Smooth muscle cell (in vitro differentiated cells): ENCODE results near the gene ADRA1B. TPM values are rescaled to one million over a fixed set of nuclear protein-coding genes. Genes with fewer than 3 reads are reported as not detected.

Experiments used
- DNase-seq: peaks from one replicate; lab custom pipeline; 2025; ENCODE audit not compliant: unreplicated experiment; lab: John Stamatoyannopoulos, UW
- H2AFZ ChIP-seq: fragments of 200-600 bp; sonication (generic); 2 replicates; pipeline ENCODE4 v1.6.0; 2016; ENCODE audit warnings: antibody characterized with exemption, low read depth, mild to moderate bottlenecking
- H3F3A ChIP-seq: fragments of 200-600 bp; sonication (generic); 2 replicates; pipeline ENCODE4 v1.6.0; 2017; ENCODE audit warnings: antibody characterized with exemption, low read depth
- H3K27ac ChIP-seq: fragments of 200-600 bp; sonication (generic); 2 replicates; pipeline ENCODE4 v1.5.1; 2016; ENCODE audit warnings: low read depth, mild to moderate bottlenecking
- H3K27me3 ChIP-seq: fragments of 200-600 bp; sonication (generic); 2 replicates; pipeline ENCODE4 v1.6.1; 2016; ENCODE audit warnings: low read depth, mild to moderate bottlenecking
- H3K36me3 ChIP-seq: fragments of 200-600 bp; sonication (generic); 2 replicates; pipeline ENCODE4 v1.5.1; 2016; ENCODE audit warnings: low read depth
- H3K4me1 ChIP-seq: fragments of 200-600 bp; sonication (generic); 2 replicates; pipeline ENCODE4 v1.5.1; 2016; ENCODE audit warnings: low read depth
- H3K4me2 ChIP-seq: fragments of 200-600 bp; sonication (generic); 2 replicates; pipeline ENCODE4 v1.6.0; 2016; ENCODE audit warnings: mild to moderate bottlenecking
- H3K4me3 ChIP-seq: fragments of 200-600 bp; sonication (generic); 2 replicates; pipeline ENCODE4 v1.5.1; 2016; ENCODE audit warnings: mild to moderate bottlenecking
- H3K79me2 ChIP-seq: fragments of 200-600 bp; sonication (generic); 2 replicates; pipeline ENCODE4 v1.6.0; 2016; ENCODE audit warnings: low read depth, mild to moderate bottlenecking
- H3K9ac ChIP-seq: fragments of 200-600 bp; sonication (generic); 2 replicates; pipeline ENCODE4 v1.6.0; 2016; ENCODE audit warnings: low read depth
- H3K9me3 ChIP-seq: fragments of 200-600 bp; sonication (generic); replicated peaks from 2 replicates; pipeline ENCODE4 v1.5.1; 2016; ENCODE audit warnings: low read depth
- H4K20me1 ChIP-seq: fragments of 200-600 bp; sonication (generic); 2 replicates; pipeline ENCODE4 v1.6.0; 2016; ENCODE audit warnings: low read depth
- WGBS: methylation state at CpG from one replicate; pipeline ENCODE4 v1.1.7; 2016; ENCODE audit warnings: low lambda C conversion rate; 5-methylcytosine and 5-hydroxymethylcytosine counted together
- polyA plus RNA-seq: library from polyadenylated mRNA; unstranded; fragments of >200 nt; fragmentation: Nextera tagmentation; extraction: Ambion mirVana; gene quantifications from 2 replicates; pipeline ENCODE4 v1.2.1, GENCODE V29; 2016
- total RNA-seq: library from RNA; depleted of rRNA; stranded (reverse); fragments of >200 nt; gene quantifications from 2 replicates; pipeline ENCODE4 v1.2.3, GENCODE V29; 2014
- TF ChIP-seq, protein P1 (sequence below): fragments of 200-600 bp; sonication (generic); IDR thresholded peaks from 2 replicates; pipeline ENCODE4 v1.5.1; 2017; ENCODE audit warnings: borderline replicate concordance, mild to moderate bottlenecking, antibody characterized with exemption; ENCODE audit not compliant: insufficient read depth, poor library complexity, severe bottlenecking

Gene ADRA1B
- total and polyA plus RNA-seq, 2 experiments from 2014 or later: 0.34 to 0.36 TPM

DNA sequence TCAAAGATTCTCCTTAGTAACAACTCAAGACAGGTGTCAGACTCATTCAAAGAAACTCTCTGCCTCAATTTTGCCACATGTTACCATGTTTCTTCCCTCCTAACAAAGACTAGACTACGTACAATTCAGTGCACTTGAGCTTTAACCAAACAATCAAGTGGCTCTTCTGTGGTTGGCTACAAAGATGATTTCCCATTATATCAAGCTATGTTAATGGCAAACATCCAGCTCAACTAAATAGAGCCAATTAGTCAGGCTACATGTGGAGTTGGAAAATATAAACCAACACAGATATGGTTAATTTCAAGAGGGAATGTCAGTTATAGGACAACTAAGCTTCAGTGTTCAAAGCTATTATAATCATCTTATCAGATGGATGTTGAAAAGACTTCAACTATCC, 29.2 kb upstream of the ADRA1B start:
- 86% methylated on average over 1 of the region's 1 CpG for WGBS
- DNase-seq: no peak
- H4K20me1 ChIP-seq: no peaks in the 10 kb centered on the region
- H3K4me3 ChIP-seq: no peak overlapping the region
- H3K4me1 ChIP-seq: no peaks in the 10 kb centered on the region
- no peak overlapping the region for H3K27ac ChIP-seq
- no peaks in the 10 kb centered on the region for H3K9me3 ChIP-seq
- no peaks in the 10 kb centered on the region for H3K36me3 ChIP-seq
- TF ChIP-seq, protein P1, sequence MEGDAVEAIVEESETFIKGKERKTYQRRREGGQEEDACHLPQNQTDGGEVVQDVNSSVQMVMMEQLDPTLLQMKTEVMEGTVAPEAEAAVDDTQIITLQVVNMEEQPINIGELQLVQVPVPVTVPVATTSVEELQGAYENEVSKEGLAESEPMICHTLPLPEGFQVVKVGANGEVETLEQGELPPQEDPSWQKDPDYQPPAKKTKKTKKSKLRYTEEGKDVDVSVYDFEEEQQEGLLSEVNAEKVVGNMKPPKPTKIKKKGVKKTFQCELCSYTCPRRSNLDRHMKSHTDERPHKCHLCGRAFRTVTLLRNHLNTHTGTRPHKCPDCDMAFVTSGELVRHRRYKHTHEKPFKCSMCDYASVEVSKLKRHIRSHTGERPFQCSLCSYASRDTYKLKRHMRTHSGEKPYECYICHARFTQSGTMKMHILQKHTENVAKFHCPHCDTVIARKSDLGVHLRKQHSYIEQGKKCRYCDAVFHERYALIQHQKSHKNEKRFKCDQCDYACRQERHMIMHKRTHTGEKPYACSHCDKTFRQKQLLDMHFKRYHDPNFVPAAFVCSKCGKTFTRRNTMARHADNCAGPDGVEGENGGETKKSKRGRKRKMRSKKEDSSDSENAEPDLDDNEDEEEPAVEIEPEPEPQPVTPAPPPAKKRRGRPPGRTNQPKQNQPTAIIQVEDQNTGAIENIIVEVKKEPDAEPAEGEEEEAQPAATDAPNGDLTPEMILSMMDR: no peak
- no peak overlapping the region for H3K9ac ChIP-seq
- H3K79me2 ChIP-seq: no peaks in the 10 kb centered on the region
- peaks cover 22% of the 10 kb centered on the region for H3K27me3 ChIP-seq
- no peak overlapping the region for H2AFZ ChIP-seq
- H3K4me2 ChIP-seq: no peak overlapping the region
- no peaks in the 10 kb centered on the region for H3F3A ChIP-seq

DNA sequence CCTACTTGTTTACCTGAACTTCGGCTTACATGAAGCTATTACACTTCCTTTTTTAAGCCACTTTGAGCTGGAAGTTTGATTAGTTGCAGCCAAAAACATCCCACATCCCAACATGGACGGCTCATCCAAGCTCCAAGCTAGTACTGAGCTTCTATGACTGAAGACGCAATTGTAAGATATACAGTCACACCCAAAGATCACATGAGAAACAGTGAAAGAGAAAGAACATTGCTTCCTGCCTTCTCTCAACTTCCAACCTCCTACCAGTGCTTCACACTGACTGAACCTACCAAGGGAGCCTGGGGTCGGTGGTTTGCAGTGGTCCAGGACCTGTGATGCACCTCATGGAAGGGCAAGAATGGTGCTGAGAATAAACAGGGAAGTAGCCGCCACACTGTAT, 27.4 kb upstream of the ADRA1B start:
- Histone ChIP-seq H3K4me3 (no peak overlapping the region), H3K9ac (no peak overlapping the region), H3K79me2 (no peaks in the 10 kb centered on the region), H3K9me3 (no peaks in the 10 kb centered on the region), H2AFZ (no peak overlapping the region), H3F3A (no peaks in the 10 kb centered on the region), H3K4me1 (peaks cover 7% of the 10 kb centered on the region), H3K27me3 (peaks cover 13% of the 10 kb centered on the region), H3K4me2 (no peak overlapping the region), H3K36me3 (no peaks in the 10 kb centered on the region), H3K27ac (no peak overlapping the region), H4K20me1 (no peaks in the 10 kb centered on the region)
- 96% methylated on average over 5 of the region's 5 CpGs for WGBS
- DNase-seq: no peak
- TF ChIP-seq, protein P1: no peak

DNA sequence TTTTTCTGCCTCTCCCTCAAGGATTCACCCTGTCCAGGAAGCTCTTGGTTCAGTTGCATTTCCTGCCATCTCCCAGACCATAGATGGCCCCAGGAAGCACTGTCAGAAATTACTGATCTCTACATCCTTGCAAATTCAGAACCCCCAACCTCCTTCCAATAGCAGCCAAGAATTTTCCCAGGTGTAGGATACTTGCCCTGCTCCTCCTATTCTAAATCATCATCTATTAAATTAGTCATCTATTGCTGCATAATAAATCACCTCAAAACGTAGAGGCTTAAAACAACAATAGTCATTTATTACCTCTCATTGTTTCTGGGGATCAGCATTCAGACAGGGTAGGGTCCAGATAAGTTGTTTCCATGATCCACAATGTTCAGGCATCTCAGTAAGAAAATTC, 26.1 kb upstream of the ADRA1B start:
- Histone ChIP-seq H3K79me2 (no peaks in the 10 kb centered on the region), H3F3A (no peaks in the 10 kb centered on the region), H3K36me3 (no peaks in the 10 kb centered on the region), H3K27ac (no peak overlapping the region), H3K9me3 (no peaks in the 10 kb centered on the region), H3K9ac (no peak overlapping the region), H3K4me2 (no peak overlapping the region), H3K4me1 (peaks cover 7% of the 10 kb centered on the region), H4K20me1 (no peaks in the 10 kb centered on the region), H2AFZ (no peak overlapping the region), H3K27me3 (peaks cover 13% of the 10 kb centered on the region), H3K4me3 (no peak overlapping the region)
- TF ChIP-seq, protein P1: no peak
- no peak for DNase-seq
- WGBS: 87% methylated on average over 1 of the region's 1 CpG

DNA sequence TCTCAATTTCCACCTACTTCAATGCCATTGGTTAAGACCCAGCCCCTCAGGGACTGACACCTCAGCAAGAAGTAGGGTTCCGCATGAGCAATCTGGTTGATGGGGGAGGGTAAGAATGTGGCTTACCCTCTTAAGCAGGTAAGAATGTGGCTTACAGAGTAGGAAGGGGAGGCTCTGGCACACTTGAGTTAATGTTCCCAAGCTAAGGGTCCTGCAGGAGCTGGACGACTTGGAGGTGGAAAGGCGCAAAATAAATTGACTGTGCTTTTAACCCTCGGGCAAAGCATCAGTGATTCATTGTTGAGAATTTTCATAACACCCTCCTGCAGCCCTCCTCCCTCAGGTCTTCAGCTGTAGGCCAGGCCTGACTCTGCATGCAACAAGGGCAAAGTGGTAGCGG, 24.9 kb upstream of the ADRA1B start:
- H3K36me3 ChIP-seq: no peaks in the 10 kb centered on the region
- H3K79me2 ChIP-seq: no peaks in the 10 kb centered on the region
- H3K27me3 ChIP-seq: peaks cover 13% of the 10 kb centered on the region
- TF ChIP-seq, protein P1: no peak
- no peak overlapping the region for H2AFZ ChIP-seq
- DNase-seq: no peak
- H3K9ac ChIP-seq: no peak overlapping the region
- H3K4me1 ChIP-seq: peaks cover 7% of the 10 kb centered on the region
- 70% methylated on average over 5 of the region's 5 CpGs for WGBS
- no peaks in the 10 kb centered on the region for H3F3A ChIP-seq
- H4K20me1 ChIP-seq: no peaks in the 10 kb centered on the region
- no peak overlapping the region for H3K27ac ChIP-seq
- H3K4me3 ChIP-seq: no peak overlapping the region
- no peak overlapping the region for H3K4me2 ChIP-seq
- no peaks in the 10 kb centered on the region for H3K9me3 ChIP-seq
